Mesendoderm (in vitro differentiated cells): ENCODE results near the gene SLC32A1.

Source experiments
- DNase-seq: peaks from one replicate; pipeline ENCODE4 v3.0.0; 2013
- H2AK5ac ChIP-seq: 2 replicates; pipeline ENCODE4 v1.6.1; 2013; ENCODE audit warnings: low read length, inconsistent platforms
- H2BK120ac ChIP-seq: 2 replicates; pipeline ENCODE4 v1.6.1; 2013; ENCODE audit warnings: low read depth, mild to moderate bottlenecking, low read length, moderate library complexity, mixed read lengths
- H2BK15ac ChIP-seq: replicated peaks from 2 replicates; pipeline ENCODE4 v1.6.1; 2013; ENCODE audit warnings: low read depth, mild to moderate bottlenecking, moderate library complexity
- H2BK5ac ChIP-seq: 2 replicates; pipeline ENCODE4 v1.6.1; 2013; ENCODE audit warnings: low read length, inconsistent platforms
- H3K18ac ChIP-seq: 2 replicates; pipeline ENCODE4 v1.6.1; 2013; ENCODE audit warnings: mild to moderate bottlenecking, low read length, mixed read lengths
- H3K23ac ChIP-seq: one replicate; pipeline ENCODE4 v1.6.1; 2013; ENCODE audit warnings: low read length
- H3K27ac ChIP-seq: 2 replicates; pipeline ENCODE4 v1.5.1; 2013; ENCODE audit warnings: low read depth, mild to moderate bottlenecking, inconsistent platforms, low read length, moderate library complexity
- H3K27me3 ChIP-seq: 2 replicates; pipeline ENCODE4 v1.6.1; 2013; ENCODE audit warnings: low read length, control low read depth, mild to moderate bottlenecking, inconsistent platforms; ENCODE audit not compliant: insufficient read depth, poor library complexity
- H3K36me3 ChIP-seq: 2 replicates; pipeline ENCODE4 v1.6.1; 2013; ENCODE audit warnings: low read length, inconsistent platforms; ENCODE audit not compliant: control insufficient read depth, insufficient read depth
- H3K4ac ChIP-seq: one replicate; pipeline ENCODE4 v1.6.1; 2013; ENCODE audit warnings: low read depth, mild to moderate bottlenecking, low read length, moderate library complexity
- H3K4me1 ChIP-seq: 2 replicates; pipeline ENCODE4 v1.6.1; 2013; ENCODE audit warnings: low read depth, low read length, inconsistent platforms; ENCODE audit not compliant: control insufficient read depth
- H3K4me2 ChIP-seq: 2 replicates; pipeline ENCODE4 v1.6.1; 2013; ENCODE audit warnings: low read length
- H3K4me3 ChIP-seq: 2 replicates; pipeline ENCODE4 v1.5.1; 2013; ENCODE audit warnings: mild to moderate bottlenecking, low read length
- H3K56ac ChIP-seq: one replicate; pipeline ENCODE4 v1.6.1; 2013; ENCODE audit warnings: low read length
- H3K79me1 ChIP-seq: 2 replicates; pipeline ENCODE4 v1.6.1; 2013; ENCODE audit warnings: low read length, inconsistent platforms
- H3K79me2 ChIP-seq: 2 replicates; pipeline ENCODE4 v1.6.1; 2013; ENCODE audit warnings: mild to moderate bottlenecking, low read length; ENCODE audit not compliant: control insufficient read depth, insufficient read depth
- H3K9ac ChIP-seq: 2 replicates; pipeline ENCODE4 v1.6.1; 2013; ENCODE audit warnings: low read length, inconsistent platforms
- H4K5ac ChIP-seq: one replicate; pipeline ENCODE4 v1.6.1; 2013; ENCODE audit warnings: low read length
- H4K8ac ChIP-seq: one replicate; pipeline ENCODE4 v1.6.1; 2013; ENCODE audit warnings: low read depth, mild to moderate bottlenecking, control low read depth, low read length, moderate library complexity
- WGBS: extraction: QIAGEN DNeasy Blood & Tissue Kit; methylation state at CpG from one replicate; pipeline ENCODE4 v1.1.7; 2013; ENCODE audit warnings: low lambda C conversion rate, missing lambda C conversion rate; ENCODE audit not compliant: insufficient coverage; ENCODE audit errors: extremely low coverage; 5-methylcytosine and 5-hydroxymethylcytosine counted together

Gene SLC32A1

DNA sequence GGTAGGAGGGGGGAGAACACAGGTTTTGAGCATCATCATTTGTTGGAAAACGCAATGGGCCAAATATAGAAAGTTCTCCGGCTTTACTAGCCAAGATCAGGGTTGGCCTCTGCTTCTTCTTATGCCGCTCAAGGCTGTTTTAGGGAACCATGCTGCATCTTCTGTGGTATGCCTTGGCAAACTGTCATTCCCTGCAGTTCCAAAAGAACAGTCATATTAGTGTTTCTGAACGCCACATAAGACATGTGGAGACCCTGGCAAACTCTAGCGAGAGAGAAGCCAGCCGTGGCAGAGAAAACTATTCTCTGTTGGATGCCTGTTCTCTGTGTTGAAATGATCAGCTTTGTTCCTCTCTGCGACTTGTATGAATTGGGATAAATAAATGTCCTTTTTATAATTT lies 34.8 kb downstream of the SLC32A1 start:
- no peak overlapping the region for H4K5ac ChIP-seq
- no peak overlapping the region for H3K18ac ChIP-seq
- H3K23ac ChIP-seq, result no peak overlapping the region
- no peak overlapping the region for H3K27ac ChIP-seq
- no CpG with 5 or more reads among the region's 7 CpGs for WGBS
- no peak overlapping the region for H2BK15ac ChIP-seq
- H3K56ac ChIP-seq, result no peak overlapping the region
- peaks cover 3% of the 10 kb centered on the region for H3K36me3 ChIP-seq
- no peak overlapping the region for H2AK5ac ChIP-seq
- no peak overlapping the region for H3K4ac ChIP-seq
- H4K8ac ChIP-seq, result no peak overlapping the region
- no peak for DNase-seq
- no peak overlapping the region for H3K4me2 ChIP-seq
- H3K9ac ChIP-seq, result no peak overlapping the region
- no peak overlapping the region for H3K4me3 ChIP-seq
- no peak overlapping the region for H2BK120ac ChIP-seq
- H3K79me2 ChIP-seq, result no peaks in the 10 kb centered on the region
- no peaks in the 10 kb centered on the region for H3K79me1 ChIP-seq
- H3K4me1 ChIP-seq, result no peaks in the 10 kb centered on the region
- H2BK5ac ChIP-seq, result no peak overlapping the region
- no peaks in the 10 kb centered on the region for H3K27me3 ChIP-seq

DNA sequence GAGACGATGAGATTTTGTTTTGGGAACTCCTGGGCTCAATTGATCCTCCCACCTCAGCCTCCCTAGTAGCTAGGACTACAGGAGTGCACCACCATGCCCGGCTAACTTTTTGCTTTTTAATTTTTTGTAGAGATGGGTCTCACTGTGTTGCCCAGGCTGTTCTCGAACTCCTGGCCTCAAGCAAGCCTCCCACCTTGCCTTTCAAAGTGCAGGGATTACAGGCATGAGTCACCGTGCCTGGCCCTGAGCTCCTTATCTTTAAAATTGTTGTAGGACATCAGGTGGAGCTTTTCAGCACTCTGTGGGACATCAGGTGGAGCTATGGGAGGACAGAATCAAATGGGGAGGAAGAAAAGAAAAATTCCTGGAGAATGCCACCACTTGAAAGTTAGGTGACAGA lies 36.7 kb downstream of the SLC32A1 start:
- no CpG with 5 or more reads among the region's 4 CpGs for WGBS
- Histone ChIP-seq H3K23ac (no peak overlapping the region), H2BK5ac (no peak overlapping the region), H2BK15ac (no peak overlapping the region), H3K27me3 (no peaks in the 10 kb centered on the region), H3K79me2 (no peaks in the 10 kb centered on the region), H3K56ac (no peak overlapping the region), H3K4me2 (no peak overlapping the region), H3K9ac (no peak overlapping the region), H3K4me3 (no peak overlapping the region), H3K79me1 (no peaks in the 10 kb centered on the region), H3K4ac (no peak overlapping the region), H2AK5ac (no peak overlapping the region), H2BK120ac (no peak overlapping the region), H4K8ac (no peak overlapping the region), H3K36me3 (peaks cover 3% of the 10 kb centered on the region), H3K27ac (no peak overlapping the region), H4K5ac (no peak overlapping the region), H3K4me1 (no peaks in the 10 kb centered on the region), H3K18ac (no peak overlapping the region)
- DNase-seq, result no peak

DNA sequence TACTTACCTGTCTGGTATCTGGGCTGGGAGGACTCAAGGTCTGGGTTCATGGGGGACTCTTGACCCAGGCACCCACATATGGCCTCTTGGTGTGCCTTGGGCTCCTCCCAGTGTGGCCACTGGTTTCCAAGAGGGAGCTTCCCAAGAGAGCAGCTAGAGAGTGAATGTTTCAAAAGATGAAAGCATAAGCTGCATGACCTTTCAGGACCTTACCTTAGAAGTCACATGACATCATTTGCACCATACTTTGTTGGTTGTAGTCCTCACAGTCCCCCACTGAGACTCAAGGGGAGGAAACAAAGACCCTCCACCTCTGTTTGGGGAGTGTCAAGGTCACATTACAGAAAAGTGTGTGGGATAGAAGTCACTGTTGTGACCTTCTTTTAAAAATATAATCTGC lies 37.9 kb downstream of the SLC32A1 start:
- H3K56ac ChIP-seq, result no peak overlapping the region
- no peak overlapping the region for H3K4me3 ChIP-seq
- H3K36me3 ChIP-seq, result peaks cover 3% of the 10 kb centered on the region
- H2BK120ac ChIP-seq, result no peak overlapping the region
- no peaks in the 10 kb centered on the region for H3K79me1 ChIP-seq
- no peak overlapping the region for H2BK15ac ChIP-seq
- no peaks in the 10 kb centered on the region for H3K27me3 ChIP-seq
- DNase-seq, result no peak
- no peaks in the 10 kb centered on the region for H3K79me2 ChIP-seq
- no peak overlapping the region for H2BK5ac ChIP-seq
- no peak overlapping the region for H3K27ac ChIP-seq
- no peak overlapping the region for H3K9ac ChIP-seq
- no peak overlapping the region for H3K4ac ChIP-seq
- no peak overlapping the region for H4K8ac ChIP-seq
- H2AK5ac ChIP-seq, result no peak overlapping the region
- no peak overlapping the region for H3K18ac ChIP-seq
- no peak overlapping the region for H3K4me2 ChIP-seq
- no peak overlapping the region for H4K5ac ChIP-seq
- no peak overlapping the region for H3K23ac ChIP-seq
- no peaks in the 10 kb centered on the region for H3K4me1 ChIP-seq

DNA sequence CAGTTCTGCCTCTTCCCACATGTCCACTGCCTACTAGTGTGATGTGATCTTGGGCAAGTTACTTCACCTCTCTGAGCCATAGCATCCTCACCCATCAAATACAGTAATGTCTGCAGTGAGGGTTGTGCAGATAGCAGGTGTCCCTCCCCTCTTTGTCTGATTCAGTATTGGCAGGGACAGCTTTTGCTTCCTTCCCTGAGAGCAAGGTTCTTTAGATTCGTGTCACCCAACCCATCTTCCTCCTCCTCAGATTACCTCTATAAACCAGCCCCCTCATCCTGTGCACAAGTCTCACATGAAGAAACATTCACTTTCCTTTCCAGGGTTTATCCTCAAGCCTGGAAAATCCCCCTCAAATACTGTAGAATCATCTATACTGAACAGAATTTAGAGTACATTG lies 39.3 kb downstream of the SLC32A1 start:
- no peak overlapping the region for H3K56ac ChIP-seq
- H3K4ac ChIP-seq, result no peak overlapping the region
- no peaks in the 10 kb centered on the region for H3K27me3 ChIP-seq
- no peak overlapping the region for H4K8ac ChIP-seq
- no peak overlapping the region for H3K23ac ChIP-seq
- H3K9ac ChIP-seq, result no peak overlapping the region
- WGBS, result no CpG with 5 or more reads among the region's 1 CpG
- H2BK15ac ChIP-seq, result no peak overlapping the region
- H3K18ac ChIP-seq, result no peak overlapping the region
- H2BK120ac ChIP-seq, result no peak overlapping the region
- no peak overlapping the region for H2BK5ac ChIP-seq
- no peaks in the 10 kb centered on the region for H3K79me2 ChIP-seq
- H3K79me1 ChIP-seq, result no peaks in the 10 kb centered on the region
- H3K36me3 ChIP-seq, result no peaks in the 10 kb centered on the region
- no peak overlapping the region for H3K27ac ChIP-seq
- no peak overlapping the region for H3K4me3 ChIP-seq
- no peak overlapping the region for H2AK5ac ChIP-seq
- no peaks in the 10 kb centered on the region for H3K4me1 ChIP-seq
- no peak for DNase-seq
- no peak overlapping the region for H4K5ac ChIP-seq
- no peak overlapping the region for H3K4me2 ChIP-seq

DNA sequence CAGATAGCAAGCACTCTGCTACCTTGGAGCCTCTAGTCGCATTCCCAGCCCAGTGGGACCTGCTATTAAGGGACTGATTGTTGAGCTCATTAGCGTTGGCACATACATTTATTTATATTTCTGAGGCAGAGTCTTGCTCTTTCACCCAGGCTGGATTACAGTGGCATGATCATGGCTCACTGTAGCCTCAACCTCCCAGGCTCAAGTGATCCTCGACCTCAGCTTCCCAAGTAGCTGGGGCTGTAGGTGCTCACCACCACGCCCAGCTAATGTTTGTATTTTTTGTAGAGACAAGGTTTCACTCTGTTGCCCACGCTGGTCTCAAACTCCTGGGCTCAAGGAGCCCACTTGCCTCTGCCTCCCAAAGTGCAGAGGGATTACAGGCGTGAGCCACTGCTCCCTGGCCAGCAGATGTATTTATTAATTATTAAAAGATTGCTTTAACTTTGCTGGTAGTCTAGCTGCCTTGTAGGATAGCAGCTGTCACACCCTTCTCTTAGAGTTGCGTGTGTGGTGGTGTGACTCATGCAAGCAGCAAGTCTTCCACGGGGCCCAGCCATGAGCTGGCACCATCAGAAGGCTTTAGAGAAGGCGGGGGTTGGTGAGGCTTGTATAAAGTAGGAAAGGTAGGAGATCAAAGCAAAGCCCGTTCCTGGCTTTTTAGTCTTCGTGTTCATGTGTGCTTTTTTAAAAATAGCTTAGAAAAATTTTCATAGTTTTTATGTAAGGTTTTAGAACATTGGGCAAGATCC lies 40.5 kb downstream of the SLC32A1 start:
- Histone ChIP-seq H3K79me1 (no peaks in the 10 kb centered on the region), H3K79me2 (no peaks in the 10 kb centered on the region), H2BK120ac (no peak overlapping the region), H3K4me2 (no peak overlapping the region), H3K4me1 (no peaks in the 10 kb centered on the region), H3K4ac (no peak overlapping the region), H3K9ac (no peak overlapping the region), H3K4me3 (no peak overlapping the region), H3K27me3 (no peaks in the 10 kb centered on the region), H2BK15ac (no peak overlapping the region), H4K8ac (no peak overlapping the region), H3K27ac (no peak overlapping the region), H3K56ac (no peak overlapping the region), H3K18ac (no peak overlapping the region), H2AK5ac (no peak overlapping the region), H2BK5ac (no peak overlapping the region), H4K5ac (no peak overlapping the region), H3K23ac (no peak overlapping the region), H3K36me3 (no peaks in the 10 kb centered on the region)
- peak; percentile 50 for DNase-seq
- WGBS, result no CpG with 5 or more reads among the region's 11 CpGs

DNA sequence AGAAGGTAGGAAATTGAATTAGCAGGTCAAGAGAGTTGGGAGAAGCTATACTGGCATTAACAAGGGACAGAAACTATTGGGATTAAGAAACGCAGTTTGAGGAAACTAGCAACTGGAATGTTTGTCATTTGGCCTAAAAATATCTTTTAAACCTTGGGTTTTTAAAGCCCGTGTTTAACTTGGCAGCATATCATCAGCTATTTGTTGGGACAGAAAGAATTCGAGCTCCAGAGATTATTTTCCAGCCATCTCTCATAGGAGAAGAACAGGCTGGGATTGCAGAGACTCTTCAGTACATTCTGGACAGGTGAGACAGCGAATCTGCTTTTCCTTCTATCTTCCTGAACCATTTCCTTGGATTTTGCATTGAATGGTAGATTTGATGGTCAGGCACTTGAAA lies 41.8 kb downstream of the SLC32A1 start:
- H3K79me2 ChIP-seq, result no peaks in the 10 kb centered on the region
- H2BK5ac ChIP-seq, result no peak overlapping the region
- no peaks in the 10 kb centered on the region for H3K27me3 ChIP-seq
- no peaks in the 10 kb centered on the region for H3K79me1 ChIP-seq
- H2AK5ac ChIP-seq, result no peak overlapping the region
- no peak overlapping the region for H3K9ac ChIP-seq
- no peak overlapping the region for H2BK120ac ChIP-seq
- no peak overlapping the region for H3K27ac ChIP-seq
- H3K4ac ChIP-seq, result no peak overlapping the region
- H3K4me2 ChIP-seq, result no peak overlapping the region
- H3K4me1 ChIP-seq, result no peaks in the 10 kb centered on the region
- no peak overlapping the region for H3K4me3 ChIP-seq
- no peak for DNase-seq
- no peak overlapping the region for H3K56ac ChIP-seq
- no peak overlapping the region for H4K8ac ChIP-seq
- H3K36me3 ChIP-seq, result peaks cover 2% of the 10 kb centered on the region
- H2BK15ac ChIP-seq, result no peak overlapping the region
- no CpG with 5 or more reads among the region's 4 CpGs for WGBS
- H4K5ac ChIP-seq, result no peak overlapping the region
- no peak overlapping the region for H3K18ac ChIP-seq
- H3K23ac ChIP-seq, result no peak overlapping the region
